ENCODE data around the gene DHX16.

Gene DHX16

GRCh38 chr6:30646450-30647241 lies 26.2 kb downstream of the DHX16 start, which contains the start of gene C6orf136:
Gene C6orf136, plus strand, starts transcription at chr6:30647133. Its CDS starts 99 bp downstream, at chr6:30647232.
- no peak for FAIRE-seq
- DNase-seq (ENCODE audit: insufficient read length, low spot score): peak; percentile 90
- TF ChIP-seq POLR2A (IDR thresholded peaks at IDR 0.05; ENCODE audit: low read depth, low read length): no peak

GRCh38 chr6:30645989-30646388 lies 26.8 kb downstream of the DHX16 start:
- no peak for DNase-seq (ENCODE audit: insufficient read length, low spot score)
- no peak for FAIRE-seq
- TF ChIP-seq POLR2A (IDR thresholded peaks at IDR 0.05; ENCODE audit: low read depth, low read length): no peak

- no peak for TF ChIP-seq POLR2A (IDR thresholded peaks at IDR 0.05; ENCODE audit: low read depth, low read length)
- DNase-seq (ENCODE audit: insufficient read length, low spot score) (no peak), FAIRE-seq (no peak)
Observed at GRCh38 chr6:30644769-30645168, 28.0 kb downstream of the DHX16 start.

GRCh38 chr6:30643656-30644055 lies 29.1 kb downstream of the DHX16 start:
- no peak for TF ChIP-seq POLR2A (IDR thresholded peaks at IDR 0.05; ENCODE audit: low read depth, low read length)
- DNase-seq (ENCODE audit: insufficient read length, low spot score) (no peak), FAIRE-seq (no peak)

GRCh38 chr6:30641048-30641447 lies 31.8 kb downstream of the DHX16 start:
- DNase-seq (ENCODE audit: insufficient read length, low spot score): no peak
- no peak for TF ChIP-seq POLR2A (IDR thresholded peaks at IDR 0.05; ENCODE audit: low read depth, low read length)
- no peak for FAIRE-seq

GRCh38 chr6:30640481-30640880 lies 32.3 kb downstream of the DHX16 start:
- DNase-seq (ENCODE audit: insufficient read length, low spot score) (no peak), FAIRE-seq (no peak)
- TF ChIP-seq POLR2A (IDR thresholded peaks at IDR 0.05; ENCODE audit: low read depth, low read length): no peak

GRCh38 chr6:30635834-30636233 lies 37.0 kb downstream of the DHX16 start:
- FAIRE-seq (no peak), DNase-seq (ENCODE audit: insufficient read length, low spot score) (no peak)
- no peak for TF ChIP-seq POLR2A (IDR thresholded peaks at IDR 0.05; ENCODE audit: low read depth, low read length)

GRCh38 chr6:30626484-30627366 lies 46.1 kb downstream of the DHX16 start, which contains the start of gene ATAT1:
Gene ATAT1, plus strand, starts transcription at chr6:30626874.
- DNase-seq (ENCODE audit: insufficient read length, low spot score) (peak; percentile 81), FAIRE-seq (no peak)
- peak; percentile 70 for TF ChIP-seq POLR2A (IDR thresholded peaks at IDR 0.05; ENCODE audit: low read depth, low read length)

- FAIRE-seq (no peak), DNase-seq (ENCODE audit: insufficient read length, low spot score) (no peak)
- TF ChIP-seq POLR2A (IDR thresholded peaks at IDR 0.05; ENCODE audit: low read depth, low read length): no peak
Observed at GRCh38 chr6:30625511-30625910, 47.3 kb downstream of the DHX16 start.

GRCh38 chr6:30619561-30619960 lies 53.2 kb downstream of the DHX16 start:
- no peak for TF ChIP-seq POLR2A (IDR thresholded peaks at IDR 0.05; ENCODE audit: low read depth, low read length)
- DNase-seq (ENCODE audit: insufficient read length, low spot score): no peak
- no peak for FAIRE-seq

- DNase-seq (ENCODE audit: insufficient read length, low spot score): no peak
- TF ChIP-seq POLR2A (IDR thresholded peaks at IDR 0.05; ENCODE audit: low read depth, low read length): no peak
- FAIRE-seq: no peak
Observed at GRCh38 chr6:30618270-30618797, 54.5 kb downstream of the DHX16 start.

GRCh38 chr6:30617565-30618269 lies 55.1 kb downstream of the DHX16 start, which contains the start of gene MRPS18B:
Gene MRPS18B, plus strand, starts transcription at chr6:30617840. Its CDS starts 26 bp downstream, at chr6:30617866.
- FAIRE-seq (no peak), DNase-seq (ENCODE audit: insufficient read length, low spot score) (peak; percentile 74)
- peak; percentile 89 for TF ChIP-seq POLR2A (IDR thresholded peaks at IDR 0.05; ENCODE audit: low read depth, low read length)

- TF ChIP-seq POLR2A (IDR thresholded peaks at IDR 0.05; ENCODE audit: low read depth, low read length): peak; percentile 83
- FAIRE-seq (peak; percentile 95), DNase-seq (ENCODE audit: insufficient read length, low spot score) (peak; percentile 79)
Observed at GRCh38 chr6:30616811-30617564, 55.8 kb downstream of the DHX16 start, which contains the start of gene PPP1R10. Gene PPP1R10, minus strand, starts transcription at chr6:30617243. Its CDS starts 7,299 bp downstream, at chr6:30609944.
